Stimulated activated naive CD4-positive, alpha-beta T cell treated with Interleukin-2 at 50 U/mL for 16 hours (primary cell): ENCODE measurements around the gene LHFPL2.

Experiments
- DNase-seq: peaks from one replicate; lab custom pipeline; 2025; lab: John Stamatoyannopoulos, UW

Gene LHFPL2

DNA sequence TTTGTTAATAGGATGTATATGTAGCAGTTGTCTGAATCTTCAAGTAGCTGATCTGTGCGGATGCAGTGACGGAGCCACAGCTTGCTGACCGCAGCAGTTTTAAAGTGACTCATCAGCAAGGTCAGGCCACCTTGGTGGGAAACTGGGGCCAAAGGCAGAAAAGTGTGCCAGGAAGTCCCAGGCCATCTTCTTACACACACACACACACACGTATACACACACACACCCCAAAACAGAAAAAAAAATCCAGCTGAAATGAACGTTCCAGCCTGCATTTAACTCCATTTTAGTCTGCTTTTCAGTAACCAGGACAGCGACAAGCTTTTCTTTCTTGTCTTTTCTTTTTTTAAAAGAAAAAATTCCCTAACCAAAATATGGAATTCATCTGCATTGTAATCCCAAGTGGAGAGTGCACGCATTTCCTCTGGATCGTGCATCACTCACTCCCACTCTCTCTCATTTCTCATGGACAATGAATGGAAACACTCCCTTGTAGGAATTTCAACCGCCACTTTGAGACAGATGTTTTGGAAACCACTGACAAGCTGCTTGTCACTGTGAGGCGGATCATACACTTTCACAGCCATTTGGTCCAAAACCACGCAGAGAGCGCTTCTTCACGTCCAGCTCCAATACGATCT lies 103.9 kb downstream of the LHFPL2 start:
- DNase-seq = no peak

DNA sequence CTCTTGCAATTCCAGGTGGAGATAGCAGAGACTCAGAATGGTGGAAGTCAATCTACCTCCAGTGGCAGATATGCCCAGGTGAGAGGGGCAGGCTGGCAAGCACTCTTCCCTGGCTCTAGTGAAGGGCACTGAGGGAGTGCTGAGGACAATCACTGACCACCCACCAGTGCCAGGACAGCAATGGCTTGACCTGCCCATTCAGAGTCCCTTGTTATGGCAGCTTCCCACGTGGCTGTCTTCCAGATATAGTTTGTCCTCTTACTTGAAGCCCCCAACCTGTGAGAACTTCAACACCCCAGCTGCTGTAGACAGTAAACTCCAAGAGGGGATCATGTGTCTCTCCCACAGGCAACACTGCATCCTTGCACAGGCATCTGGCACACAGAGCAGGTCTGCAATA lies 104.7 kb downstream of the LHFPL2 start:
- DNase-seq = no peak

DNA sequence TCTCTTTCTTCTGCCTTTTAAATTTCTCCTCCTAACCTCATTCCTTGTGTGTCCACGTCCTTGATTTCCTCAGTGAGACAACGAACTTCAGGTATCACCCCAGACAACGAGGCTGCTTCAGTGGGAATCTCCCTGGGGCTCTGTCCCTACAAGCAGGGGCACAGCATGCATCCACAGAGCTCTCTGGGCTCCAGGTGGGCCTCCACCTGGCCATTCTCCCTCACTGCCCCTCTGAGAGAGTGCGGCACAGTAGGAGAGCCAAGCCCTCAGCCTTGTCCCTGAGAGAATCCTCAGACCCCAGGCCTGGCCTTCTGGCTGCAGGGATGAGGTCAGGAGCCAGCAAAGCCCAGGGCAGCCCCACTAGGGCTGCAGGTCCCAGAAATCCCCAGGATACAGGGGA lies 105.3 kb downstream of the LHFPL2 start:
- DNase-seq = no peak

DNA sequence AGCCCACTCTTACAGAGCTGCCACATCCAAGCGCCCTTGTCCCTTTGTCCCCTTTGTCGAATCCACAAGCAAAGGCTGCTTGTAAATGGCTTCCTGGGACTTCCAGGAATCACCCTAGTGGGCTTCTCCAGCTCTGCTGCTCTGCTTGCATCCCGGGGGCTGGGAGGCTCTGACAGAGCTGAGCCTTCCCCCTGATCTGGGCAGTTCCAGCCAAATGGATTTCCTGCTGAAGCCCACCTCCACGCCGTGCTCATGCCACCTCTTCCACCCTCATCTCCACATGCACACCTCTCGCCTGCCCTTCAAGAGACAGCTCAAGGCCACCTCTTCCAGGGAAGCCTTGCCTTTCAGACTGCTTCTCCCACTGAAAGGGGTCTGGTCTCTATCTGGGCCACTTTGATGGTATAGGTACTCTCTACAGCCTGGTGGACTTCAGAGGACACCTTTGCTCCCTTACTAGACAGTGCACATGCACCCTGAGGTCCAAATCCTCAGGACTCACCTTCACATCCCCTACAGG lies 106.2 kb downstream of the LHFPL2 start:
- DNase-seq = no peak

DNA sequence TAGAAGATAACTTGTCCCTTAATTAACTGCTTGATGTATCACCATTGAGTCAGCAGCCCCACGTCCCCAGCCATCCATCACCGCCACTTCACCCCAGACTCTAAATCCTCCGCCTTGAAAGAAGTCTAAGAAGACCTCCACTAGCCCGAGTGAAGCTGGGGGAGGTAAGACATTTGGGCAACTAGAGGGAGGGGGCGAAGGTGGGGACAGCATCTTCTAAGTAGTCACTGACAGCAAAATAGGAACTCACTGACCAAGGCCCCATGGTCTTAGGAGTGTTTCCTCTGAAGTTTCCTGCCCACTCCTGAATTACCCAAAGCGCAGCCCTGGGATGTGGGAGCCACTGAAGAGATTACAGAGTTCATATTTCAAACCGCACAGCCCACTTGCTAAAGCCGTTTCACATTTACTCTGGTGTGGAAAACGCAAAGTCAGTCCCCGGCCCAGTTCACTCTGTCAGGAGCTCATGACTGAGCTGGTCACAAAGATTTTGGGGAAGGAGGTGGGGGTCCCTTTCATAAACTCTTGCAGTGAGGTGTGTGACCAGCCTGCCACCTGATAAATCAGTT lies 107.4 kb downstream of the LHFPL2 start:
- DNase-seq = no peak

DNA sequence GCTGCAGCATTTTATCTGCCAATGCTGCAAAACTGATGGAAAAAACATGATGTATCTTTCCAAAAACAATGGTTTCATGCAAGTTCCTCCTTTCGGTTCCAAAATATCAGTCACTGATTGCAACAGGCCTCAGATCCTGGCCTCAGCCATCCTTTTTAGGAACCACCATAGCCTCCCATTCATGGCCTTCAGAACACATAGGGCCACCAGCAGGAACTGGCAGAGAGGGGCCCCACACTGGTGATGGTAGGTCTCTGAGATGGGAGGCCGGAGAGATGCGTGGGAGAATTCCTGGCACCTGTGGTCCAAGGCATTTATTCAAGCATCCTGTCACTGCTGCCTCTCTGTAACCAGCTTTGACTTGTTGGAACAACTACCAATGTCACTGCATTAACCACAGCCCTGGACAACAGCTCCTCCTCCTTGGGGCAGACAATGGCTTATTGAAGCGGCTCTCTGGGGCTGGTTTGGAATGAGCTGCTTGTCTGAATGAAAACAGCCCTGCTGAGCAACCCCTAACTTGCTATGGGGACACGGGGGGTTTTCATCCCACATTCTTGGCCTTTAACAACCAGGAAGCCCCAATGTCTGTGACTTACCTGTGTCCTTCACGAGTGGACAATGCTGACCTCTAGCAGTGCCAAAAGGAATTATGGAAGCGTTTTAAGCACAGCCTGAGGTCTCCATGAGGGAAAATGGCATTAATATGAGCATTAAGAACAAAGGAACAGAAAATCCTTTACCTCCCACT lies 108.1 kb downstream of the LHFPL2 start:
- DNase-seq = no peak

DNA sequence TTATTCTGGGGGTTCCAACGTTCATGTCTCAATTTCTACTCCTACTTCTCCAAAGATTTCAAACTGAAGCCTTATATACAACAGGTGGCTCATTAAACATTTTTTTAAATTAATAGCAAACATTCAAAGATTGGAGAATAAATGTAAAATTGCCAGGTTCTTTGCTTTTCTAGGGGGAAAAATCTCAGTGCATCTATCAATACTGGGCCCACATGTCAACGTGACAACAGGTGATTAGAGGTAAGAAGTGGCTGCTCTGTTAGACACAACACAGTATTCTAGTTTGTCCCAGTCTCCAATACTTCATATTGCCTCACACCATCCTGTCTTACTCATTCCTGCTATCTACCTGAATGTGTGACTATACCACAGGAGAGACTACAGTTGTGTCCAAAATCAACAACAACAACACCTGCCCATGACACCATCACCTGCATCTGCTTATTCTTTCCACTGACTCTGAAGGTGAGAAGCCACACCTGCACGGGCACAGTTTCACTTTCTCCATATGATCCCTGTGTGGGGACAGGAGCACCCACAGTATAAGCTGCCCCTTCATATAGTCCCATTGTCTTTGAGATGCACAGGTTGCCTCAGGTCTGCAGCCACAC lies 110.2 kb downstream of the LHFPL2 start:
- no peak for DNase-seq

DNA sequence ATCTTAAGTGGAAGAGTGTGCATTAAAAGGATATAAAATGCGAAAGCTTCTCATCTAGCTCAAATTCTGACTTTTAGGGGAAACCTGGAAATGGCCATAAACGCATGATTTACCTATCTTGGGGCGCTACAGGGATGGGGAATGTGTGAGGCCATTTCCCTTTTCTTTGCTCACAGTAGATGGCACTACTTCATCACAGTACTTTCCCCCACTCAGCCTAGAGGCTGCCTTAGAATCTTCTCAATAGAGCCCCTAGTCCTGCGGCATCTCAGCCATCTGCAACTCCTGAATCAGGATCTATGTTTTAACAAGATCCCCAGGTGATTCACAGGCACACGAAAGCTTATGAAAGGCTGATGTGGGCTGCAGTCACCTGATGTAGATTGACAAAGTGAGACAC lies 110.8 kb downstream of the LHFPL2 start:
- no peak for DNase-seq

DNA sequence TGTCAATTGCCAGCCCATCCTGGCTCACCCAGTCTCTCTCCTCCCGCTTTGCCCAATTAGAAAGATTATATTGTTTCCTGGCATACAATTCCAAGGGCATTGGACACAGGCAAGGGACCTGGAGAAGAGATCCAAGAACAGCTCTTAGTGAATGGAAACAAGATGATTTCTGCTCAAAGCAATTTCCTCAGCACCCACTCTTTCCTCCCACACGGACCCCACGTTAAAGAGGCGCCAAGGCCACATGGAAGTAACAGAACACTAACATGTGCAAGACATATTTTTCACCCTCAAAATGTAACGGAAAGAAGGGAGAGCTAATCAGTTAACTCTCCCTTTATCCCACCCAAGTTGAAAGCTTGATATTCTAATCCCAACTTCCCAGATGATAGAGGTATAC lies 111.2 kb downstream of the LHFPL2 start:
- no peak for DNase-seq

DNA sequence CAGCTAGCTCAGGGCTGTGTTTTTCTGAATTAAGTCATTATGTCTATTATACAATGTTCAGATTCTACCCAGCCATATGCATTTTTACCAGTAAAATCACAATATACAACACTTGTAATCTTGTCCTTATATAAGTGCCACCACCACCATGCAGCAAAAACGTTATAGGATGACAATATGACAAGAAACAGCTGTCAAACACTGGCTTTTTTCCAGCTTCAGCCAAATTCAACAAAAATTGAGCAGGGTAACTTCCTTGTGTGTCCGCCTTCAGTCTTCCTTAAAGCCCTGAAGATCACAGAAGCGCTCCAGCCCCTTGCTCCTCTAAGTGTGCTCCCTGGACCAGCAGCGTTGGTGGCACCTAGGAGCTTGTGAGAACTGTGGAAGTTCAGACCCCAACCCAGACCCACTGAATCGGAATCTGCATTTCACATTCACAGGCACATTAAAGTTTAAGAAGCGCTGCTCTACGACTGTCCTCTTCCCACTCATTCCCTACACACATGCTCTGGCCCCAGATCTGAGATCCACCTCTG lies 111.8 kb downstream of the LHFPL2 start:
- no peak for DNase-seq

DNA sequence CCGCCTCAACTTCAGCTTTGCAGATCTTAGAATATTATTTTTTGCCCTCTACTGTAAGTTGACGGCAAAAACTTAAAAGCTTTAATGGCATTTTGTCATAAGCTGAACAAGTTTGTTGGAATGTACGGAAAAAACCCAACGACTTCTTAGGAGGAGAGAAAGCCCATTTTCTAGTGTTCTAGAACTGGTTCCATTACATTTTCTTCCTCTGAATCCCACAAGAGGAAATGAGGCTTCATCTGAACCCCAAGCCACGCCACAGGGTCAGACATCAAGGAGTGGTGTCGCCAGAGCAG lies 113.7 kb downstream of the LHFPL2 start:
- no peak for DNase-seq

DNA sequence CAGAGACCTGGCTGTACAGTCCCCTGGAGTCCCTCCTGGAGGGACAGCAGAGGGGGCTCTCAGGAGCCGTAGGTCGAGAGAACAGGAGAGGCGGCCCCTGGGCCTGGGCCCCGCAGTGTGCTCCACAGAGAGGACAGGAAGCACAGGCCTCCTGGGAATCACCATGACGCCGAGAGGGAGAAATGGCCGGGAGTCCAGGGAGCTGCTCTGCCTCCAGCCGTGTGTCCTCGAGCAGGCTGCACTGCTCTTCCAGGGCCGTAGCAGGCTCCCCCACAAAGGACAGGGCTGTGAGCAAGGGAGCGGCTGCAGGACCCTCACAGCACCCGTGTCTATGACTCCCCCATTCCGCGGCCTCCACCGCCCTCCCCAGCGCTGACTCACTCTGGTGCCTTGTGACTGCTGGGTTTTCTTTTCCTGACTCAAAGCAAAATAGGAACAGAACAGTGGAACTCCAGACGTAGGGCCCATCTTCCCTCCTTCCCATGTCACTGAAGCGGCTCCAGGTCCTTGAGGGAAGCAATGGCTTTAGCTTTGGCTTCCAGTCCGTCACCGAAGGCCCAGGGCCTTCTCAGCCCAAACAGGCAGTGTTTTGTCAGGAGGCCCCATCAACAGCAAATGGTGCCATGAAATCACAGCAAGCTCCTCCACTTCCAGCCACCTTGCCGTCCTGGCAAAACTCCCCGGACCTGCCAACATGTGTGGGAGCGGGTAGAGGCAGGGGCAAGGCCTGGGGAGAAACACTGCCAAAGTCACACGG lies 114.2 kb downstream of the LHFPL2 start:
- DNase-seq = no peak

DNA sequence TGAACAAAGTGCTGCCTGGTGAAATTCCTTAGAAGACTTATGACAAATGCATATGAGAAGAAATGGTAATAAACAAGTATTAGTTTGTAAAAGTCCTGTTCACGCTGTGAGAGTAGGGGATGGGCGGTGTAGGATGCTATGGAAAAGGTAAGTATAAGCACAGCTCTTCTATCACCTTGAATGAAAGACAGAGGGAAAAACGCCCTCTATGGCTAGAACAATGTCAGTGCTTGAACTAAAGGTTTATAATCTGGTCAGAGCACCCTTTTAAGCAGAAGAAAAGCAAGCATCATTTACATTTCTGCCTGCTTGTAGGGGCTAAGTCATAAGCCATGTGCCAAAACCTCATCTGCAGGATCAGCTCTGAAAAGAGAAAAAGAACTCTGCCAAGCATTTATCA lies 115.2 kb downstream of the LHFPL2 start:
- DNase-seq = no peak

DNA sequence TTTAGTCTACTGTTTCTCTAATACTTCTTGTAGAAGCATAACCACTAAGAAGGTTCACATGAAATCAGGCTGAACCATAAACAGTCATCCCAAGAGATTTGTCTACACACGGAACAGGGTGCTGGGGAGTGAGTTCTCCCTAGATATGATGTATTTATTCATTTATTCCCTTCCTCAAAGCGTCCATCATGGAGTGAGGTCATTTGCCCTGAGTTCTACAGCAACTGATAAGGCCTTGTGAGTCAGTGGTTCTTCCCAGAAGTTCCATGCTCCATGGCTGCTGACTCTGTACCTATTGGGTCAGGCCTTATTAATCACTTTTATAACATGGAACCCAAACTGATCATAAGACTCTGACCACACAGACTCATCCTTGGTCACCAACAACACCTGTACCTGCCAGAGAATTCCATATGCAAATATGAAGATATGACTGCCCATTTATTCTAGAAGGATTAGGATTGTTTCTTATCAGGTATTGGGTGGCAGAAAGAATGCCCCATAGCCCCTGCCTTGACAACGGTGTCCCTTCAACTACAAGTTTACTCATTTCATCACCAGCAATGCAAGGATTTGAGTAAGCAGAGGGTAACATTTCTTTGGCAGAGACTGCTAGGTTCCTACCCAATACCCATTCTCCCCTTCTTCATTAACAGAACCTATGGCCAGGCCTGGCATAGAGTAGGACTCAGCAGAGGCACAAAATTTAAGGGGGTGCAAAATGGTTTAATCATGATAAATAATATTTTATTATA lies 118.1 kb downstream of the LHFPL2 start:
- DNase-seq = no peak

DNA sequence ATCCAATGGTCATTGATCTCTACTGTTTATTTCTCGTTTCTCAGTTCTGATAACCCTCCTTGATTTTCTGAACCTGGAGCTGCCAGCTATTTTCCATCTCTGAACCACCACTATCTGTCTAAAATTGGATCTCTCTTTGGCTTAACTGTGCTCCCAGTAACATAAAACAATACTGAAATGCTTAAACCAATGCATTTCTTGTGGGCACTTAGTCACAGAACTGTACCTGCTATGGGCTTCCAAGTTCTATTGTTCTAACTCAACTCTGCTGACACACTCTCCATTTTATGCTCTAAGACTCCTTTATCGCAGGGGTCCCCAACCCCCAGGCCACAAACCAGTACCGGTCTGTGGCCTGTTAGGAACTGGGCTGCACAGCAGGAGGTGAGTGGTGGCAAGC lies 120.6 kb downstream of the LHFPL2 start:
- no peak for DNase-seq

DNA sequence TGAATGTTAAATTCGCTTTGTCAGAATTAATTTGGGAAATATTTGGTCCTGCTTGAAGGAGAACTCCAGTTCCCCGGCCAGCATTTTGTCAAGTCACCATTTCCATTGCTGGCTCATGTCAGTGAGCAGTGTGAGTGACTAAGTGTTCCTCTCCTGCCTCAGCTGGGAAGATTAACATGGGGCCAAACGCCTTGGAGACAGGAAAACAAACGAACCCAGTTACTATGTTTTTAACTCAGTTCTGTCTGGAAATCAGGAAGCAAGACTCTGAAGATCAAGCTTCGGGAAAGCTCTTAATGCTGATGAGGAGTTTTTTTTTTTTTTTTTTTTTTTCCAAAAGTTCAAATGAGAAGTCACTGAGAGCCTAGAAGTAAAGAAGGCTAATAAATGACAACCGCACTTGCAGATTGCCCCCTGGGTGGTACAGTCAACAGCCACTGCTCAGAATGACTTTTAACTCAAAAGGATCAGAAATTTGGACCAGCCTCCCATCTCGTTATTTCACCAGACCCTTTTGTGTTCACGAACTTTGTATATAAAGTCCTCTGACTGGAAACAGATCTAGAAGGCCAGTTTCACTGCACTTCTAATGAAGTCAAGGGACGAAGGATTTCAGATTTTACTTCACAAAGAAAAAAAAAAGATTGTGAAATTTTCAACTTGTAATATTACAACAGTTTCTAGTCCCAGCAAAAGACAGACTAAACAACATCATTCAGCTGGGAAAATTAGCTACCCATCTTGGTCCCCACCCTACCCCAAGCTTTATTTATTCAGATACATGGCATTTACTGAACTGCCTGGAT lies 121.3 kb downstream of the LHFPL2 start:
- no peak for DNase-seq

DNA sequence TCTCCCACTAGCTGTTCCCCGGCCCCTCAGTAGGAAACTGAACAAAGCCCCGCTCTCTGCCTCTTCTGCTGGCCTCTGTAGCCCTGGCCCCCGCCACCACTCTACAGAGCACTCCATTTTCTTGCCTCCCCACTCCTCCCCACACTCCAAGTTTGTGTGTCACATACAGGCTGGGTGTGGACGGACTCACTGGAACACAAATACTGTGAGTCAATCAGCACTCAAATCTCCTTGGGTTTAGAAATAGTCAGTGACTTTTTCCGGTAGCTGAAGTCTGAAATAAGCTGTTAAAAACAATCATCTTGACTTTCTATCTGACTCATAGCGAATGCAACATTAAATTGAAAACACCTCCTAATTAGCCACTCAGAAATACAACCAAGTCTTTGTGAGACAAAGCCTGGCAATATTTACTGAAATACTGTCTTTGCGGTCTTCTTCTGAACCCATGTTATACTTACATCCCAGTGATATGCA lies 122.5 kb downstream of the LHFPL2 start:
- DNase-seq = no peak

DNA sequence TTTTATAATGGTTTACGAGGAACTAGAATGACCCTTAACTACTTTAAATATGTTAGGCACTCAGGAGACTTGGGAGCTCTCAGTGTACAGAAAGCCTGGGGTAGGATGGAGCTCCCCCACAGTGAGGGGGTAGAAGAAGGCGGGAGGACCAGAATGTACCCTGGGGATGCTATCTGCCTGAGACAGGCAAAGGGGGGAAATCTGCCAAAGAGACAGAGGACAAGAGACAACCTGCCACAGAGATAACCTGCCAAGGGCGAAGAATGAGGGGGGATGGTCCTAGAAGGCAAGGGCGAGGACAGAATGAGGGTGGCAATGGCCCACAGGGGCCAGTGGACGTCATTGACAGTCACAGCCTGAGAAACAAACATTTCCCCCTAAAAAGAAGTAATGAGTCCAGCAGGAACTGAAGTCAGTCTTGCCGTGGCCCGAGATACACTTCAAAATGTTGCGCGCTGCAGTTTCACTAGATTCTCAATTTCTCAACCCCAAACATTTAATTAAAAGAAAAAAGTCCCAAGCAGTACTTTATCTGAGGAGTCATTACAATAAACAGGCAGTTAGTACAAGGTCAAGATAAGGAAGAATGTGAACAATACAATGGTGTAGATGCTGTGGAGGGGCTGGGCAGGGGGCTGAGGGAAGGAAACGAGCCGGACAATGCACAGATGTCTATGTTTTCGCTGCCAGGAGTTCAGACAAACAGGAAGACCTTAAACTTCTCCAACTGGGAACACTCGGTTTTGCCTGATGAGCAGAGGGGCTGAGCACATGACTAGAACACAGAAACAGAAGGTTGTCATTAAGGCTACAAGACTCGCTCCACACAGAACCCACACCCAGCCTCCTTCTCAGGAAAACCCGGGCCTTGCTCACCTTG lies 125.0 kb downstream of the LHFPL2 start:
- no peak for DNase-seq

DNA sequence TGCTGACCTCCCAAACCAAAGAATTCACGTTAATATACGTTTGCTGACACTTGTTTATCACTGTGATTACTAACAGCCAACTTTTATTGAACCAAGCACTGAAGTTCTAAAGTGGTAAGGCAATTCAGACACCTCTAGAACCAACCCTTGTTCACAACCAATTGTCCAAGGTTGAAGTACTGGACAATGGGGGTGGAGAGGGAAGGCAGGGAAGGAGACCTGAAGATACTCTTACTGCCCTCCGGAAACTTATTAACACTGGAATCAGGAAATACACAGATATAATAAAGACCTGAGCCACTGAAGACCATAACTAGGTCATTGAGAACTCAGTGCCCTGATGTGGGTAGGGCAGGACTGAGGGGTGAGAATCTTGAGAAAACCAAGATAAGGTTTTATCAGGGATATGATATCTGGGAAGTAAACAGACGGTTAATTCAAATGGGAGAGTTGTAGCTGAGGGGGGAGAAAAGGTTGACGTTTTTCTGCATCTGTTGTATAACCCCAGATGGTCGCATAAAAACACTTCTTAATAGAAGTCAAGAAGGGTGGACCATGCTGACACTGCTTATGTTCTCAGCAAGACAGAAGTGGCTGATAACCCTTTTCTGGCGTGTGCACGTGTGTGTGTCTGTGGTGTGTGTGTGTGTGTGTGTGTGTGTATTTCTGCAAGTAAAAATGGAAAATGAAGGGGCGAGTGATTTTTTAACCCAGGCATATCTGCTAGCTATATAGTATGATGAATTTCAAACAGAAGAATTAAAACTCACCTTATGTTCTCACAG lies 125.9 kb downstream of the LHFPL2 start:
- no peak for DNase-seq
